Right lung (tissue), 5 donors: ENCODE results near the gene KRT15. TPM values are rescaled to one million over a fixed set of nuclear protein-coding genes. Genes with fewer than 3 reads are reported as not detected.
A peak's percentile ranks its signal among the peaks of the same experiment; 100 is the strongest.
"Not testable (repeated sequence)": the region's sequence is repeated elsewhere in the genome, so short reads cannot be mapped to it uniquely, and the experiment has no call there.

Experiments used
- DNase-seq, 2 donors: peaks; one replicate each; pipeline ENCODE4 v3.0.0-alpha.2; 2013
- polyA plus RNA-seq, 5 donors: library from polyadenylated mRNA; unstranded; fragments of 120-200 nt; gene quantifications; one replicate each; pipeline versions ENCODE4 v1.2.1 to v1.2.3, GENCODE V29; 2013; ENCODE audit warnings: inconsistent platforms in 1 of 5, low replicate concordance in 1 of 5; ENCODE audit not compliant: insufficient read length in 5 of 5, insufficient read depth in 1 of 5

Gene KRT15
- polyA plus RNA-seq, 5 donors = 1.0 to 2.8 (median 2.3) TPM

DNA sequence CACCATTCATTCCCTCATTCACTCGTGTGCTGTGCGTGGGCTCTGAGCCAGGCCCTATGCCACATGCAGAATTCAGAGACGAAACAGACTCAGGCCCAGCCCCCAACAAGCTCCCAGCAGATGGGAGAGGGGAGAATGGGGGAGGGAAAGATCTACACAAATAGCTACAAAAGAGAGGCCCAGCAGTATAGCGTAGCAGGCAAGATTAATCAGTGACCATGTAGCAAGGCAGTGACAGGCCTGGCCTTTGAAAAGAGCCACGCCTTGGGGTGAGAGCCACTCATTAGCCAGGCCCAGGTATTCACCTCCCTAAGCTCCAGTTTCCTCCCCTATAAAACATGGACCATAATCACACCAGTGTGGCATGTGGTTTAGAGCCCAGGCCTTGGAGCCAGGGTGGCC lies 25.8 kb upstream of the KRT15 start:
- DNase-seq = no peak

DNA sequence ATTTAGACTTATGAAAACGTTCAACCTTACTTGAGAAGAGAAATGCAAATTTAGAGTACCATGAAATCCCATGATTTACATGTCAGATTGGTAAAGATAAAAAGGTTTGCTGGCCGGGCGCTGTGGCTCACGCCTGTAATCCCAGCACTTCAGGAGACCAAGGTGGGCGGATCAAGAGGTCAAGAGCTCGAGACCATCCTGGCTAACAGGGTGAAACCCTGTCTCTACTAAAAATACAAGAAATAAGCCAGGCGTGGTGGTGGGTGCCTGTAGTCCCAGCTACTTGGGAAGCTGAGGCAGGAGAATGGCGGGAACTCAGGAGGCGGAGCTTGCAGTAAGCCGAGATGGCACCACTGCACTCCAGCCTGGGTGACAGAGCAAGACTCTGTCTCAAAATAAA lies 24.1 kb upstream of the KRT15 start:
- not testable (repeated sequence) for DNase-seq

DNA sequence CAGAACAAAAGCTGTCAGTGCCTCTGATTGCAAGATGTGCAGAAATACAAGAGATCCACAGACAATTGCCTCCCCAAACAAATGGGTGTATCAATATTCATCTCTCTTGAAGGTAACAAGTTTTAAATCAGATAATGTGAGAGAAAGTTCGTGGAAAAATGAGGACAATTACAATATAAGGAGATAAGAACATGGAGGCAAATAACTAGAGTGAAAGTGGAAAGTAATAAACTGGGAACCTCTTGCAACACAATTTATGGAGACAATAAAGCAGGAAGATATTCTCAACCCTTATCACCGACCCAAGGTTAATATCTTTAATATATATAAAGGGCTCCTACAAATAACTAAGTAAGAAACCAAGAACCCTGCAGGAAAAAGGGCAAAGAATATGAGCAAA lies 23.7 kb upstream of the KRT15 start:
- DNase-seq = no peak

DNA sequence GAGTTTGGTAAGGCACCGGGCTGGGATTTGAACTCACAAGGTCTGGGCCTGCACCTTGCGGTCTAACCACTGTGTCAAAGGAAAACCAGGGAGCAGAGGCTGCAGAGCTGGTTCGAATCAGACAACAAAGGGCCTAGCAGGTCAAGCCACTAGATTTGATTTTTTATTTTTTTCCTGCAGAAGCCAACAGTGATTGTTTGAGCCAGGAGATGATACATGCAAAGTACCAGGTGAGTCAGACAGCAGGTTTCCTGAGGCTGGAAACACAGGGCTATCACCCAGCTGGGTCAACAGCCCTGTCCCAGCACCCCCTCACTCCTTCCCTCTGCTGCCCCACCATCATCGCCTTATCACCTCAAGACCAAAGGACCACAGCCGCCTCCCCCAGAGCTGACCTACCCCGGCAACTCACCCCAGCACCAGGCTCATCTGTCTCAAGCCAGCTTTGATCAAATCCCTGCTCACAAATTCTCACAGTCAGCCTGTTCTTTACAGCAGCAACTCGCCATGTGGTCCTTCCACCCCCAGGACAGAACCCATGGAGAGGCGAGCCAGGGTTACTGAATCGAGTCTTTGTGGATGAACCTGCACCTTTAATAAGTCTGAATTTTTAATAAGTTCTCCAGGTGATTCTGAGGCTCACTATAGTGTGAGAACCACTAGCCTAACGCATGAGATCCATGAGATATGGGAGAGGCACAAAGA lies 22.4 kb upstream of the KRT15 start:
- no peak for DNase-seq

DNA sequence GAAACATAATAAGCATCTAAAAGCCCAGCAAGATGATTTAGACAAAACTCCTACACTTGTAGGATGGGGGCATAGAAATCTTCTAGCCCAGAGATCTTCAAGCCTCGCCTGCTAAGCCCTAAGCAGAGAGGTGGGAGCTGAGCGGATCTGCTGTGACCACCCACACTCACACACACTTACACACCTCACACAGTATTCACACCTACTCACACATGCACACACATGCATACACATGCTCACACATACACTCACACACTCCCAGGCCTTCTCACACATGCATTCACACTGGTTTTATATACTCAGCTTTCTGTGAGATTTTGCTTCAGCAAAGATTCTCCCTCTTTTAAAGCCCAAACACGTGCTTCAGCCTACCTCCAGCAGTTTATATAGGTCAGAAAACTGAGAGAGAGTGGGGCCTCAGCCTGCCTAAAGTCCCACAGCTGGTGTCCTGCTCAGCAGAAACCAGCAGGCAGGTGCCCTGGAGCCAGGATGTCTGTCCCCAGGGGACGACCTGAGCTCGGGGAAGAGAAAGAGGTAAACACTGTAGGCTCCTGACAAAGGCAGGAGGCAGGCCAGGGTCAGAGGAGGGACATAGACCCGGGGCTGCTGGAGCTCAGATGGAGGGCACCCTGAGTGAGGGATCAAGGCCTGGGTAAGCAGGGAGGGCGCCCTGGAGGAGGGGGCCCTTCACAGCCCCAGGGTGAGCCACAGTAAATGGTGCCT lies 21.4 kb upstream of the KRT15 start:
- DNase-seq = no peak

DNA sequence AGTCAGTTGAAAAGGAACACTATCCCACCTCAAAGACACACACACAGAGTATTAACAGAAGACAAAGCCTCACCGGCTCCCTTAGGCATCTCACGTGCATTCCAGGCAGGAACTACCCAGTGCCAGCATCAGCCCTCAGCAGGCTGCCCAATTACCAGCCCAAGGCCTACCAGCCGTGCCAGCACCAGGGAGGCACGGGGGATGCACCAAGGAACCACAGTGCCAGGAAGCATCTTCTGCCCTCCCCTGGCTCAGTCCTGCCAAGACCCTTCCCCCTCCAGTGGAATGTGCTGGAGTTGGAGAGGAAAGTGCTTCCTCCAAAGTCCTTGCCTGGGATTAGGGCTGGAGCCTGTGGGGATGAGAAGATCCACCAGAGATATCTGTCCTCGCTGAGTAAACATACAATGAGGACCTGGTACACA lies 20.4 kb upstream of the KRT15 start:
- DNase-seq = no peak

DNA sequence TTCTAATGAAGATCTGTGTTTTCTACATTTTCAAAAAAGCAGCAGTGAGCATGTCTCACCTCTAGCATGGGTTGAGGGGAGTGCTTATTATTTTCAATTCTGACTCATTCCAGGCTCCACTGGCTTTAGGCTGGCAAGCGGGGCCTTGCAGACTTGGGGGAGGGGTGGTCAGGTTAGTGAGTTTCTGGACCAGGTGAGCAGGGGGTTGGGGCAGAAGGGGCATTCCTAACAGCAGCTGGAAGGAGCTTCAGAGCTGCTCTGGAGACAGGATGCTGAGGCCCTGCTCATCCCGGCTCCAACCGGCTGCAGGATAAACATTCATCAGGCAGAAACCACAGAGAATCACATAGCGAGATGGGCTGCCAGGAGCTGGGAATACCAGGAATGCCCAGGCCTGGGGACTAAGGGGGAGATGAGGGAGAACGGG lies 19.9 kb upstream of the KRT15 start:
- DNase-seq = no peak

DNA sequence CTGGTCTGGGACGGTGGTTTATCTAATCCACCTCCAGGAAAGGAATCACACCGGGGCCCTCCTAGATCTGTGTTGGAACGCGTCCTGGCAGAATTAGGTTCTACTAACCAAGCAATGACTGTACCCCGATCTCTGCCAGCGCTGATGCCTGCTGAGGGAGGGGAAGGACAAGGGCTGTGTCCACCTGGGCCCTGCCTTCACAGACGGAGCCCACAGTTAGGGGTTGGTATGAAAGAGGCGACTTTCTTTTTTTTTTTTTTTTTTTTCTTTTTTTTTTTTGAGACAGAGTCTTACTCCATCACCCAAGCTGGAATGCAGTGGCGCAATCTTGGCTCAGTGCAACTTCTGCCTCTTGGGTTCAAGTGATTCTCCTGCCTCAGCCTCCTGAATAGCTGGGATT lies 19.3 kb upstream of the KRT15 start:
- no peak for DNase-seq

DNA sequence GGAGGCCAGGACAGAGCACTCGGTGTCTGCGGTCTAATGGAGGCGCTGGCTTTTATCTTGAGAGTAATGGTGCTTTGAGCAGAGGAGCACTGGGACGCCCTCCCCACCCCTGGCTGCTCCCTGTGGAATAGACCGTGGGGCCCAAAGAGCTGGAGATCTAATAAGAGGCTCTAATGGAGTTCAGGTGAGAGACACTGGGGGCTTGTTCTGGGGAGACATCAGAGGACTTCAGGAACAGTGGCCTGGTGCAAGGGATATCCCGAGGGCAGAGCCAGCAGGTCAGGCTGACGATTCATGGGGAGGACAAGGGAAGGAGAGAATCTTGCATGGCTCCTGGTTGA lies 18.9 kb upstream of the KRT15 start:
- no peak for DNase-seq

DNA sequence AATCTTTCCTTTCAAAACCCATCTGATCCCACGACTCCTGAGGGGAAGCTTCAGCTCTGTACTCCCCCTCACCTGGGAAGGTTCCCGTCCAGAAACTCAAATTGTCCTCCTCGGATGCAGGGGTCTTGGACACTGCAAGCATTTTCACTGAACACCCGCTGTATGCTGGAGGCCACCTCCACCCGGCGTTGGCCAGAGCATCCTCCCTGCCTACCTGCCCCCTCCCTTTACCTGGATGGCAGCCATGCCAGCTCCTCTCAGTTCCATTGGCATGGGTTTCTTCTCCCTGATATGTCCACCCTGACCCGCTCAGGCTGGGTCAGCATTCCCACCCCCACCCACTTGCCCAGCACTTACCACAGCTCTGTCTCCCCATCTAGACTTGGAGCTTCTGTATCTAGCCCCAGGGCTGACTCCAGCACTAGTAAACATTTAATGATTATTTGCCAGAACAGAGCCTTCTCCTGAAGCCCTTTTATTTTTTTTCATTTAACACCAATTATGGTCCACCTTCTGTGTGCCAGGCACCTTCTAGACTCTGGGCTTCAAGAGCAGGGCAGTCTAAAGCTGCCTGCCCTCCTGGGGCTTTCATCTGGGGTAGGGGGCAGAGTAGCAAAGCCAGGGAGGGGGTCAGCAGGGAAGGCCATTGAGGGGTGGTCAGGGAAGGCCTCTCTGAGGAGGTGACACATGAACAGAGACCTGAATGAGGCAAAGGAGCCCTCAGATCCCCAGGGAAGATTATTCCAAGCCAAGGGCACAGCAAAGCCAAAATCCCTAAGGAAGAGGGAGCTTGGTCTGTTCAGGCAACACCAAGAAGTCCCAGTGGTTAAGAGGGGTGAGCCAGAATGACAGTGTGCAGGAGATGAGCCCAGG lies 18.3 kb upstream of the KRT15 start:
- DNase-seq = no peak

DNA sequence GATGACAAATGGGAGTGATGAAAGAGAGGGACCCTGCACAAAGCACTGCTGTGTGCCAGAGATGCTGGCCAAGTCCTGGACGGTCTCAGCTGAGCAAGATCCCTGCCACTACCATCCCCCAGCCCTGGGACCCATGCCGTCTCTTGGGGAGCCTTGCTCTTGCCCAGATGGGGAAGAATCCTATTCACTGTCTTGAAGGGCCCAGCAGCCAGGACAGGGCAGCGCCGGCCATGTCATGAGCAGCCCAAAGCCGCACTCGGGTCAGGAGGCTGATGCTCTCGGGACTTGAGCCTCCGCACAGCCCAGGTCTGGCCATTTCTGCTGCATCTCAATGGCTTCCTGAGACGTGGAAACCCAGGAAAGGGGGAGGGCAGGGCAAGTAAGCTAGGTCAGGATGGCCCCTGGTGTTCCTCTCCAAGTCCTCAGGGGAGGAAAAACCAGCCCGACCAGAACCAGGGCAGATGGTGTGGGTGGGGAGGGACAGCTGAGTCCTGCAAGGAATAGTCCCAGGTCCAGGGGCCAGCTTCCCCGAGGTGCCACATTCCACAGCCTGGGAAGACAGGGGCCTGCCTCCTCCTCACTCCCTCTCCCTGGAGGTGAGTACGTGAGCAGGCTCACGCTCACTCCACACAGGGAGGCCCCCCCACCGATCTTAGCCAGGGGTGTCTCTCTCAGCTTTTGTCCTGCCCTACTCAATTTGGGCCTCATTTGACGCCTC lies 17.2 kb upstream of the KRT15 start:
- peak in 1 of 2 donors; percentile 38 for DNase-seq

DNA sequence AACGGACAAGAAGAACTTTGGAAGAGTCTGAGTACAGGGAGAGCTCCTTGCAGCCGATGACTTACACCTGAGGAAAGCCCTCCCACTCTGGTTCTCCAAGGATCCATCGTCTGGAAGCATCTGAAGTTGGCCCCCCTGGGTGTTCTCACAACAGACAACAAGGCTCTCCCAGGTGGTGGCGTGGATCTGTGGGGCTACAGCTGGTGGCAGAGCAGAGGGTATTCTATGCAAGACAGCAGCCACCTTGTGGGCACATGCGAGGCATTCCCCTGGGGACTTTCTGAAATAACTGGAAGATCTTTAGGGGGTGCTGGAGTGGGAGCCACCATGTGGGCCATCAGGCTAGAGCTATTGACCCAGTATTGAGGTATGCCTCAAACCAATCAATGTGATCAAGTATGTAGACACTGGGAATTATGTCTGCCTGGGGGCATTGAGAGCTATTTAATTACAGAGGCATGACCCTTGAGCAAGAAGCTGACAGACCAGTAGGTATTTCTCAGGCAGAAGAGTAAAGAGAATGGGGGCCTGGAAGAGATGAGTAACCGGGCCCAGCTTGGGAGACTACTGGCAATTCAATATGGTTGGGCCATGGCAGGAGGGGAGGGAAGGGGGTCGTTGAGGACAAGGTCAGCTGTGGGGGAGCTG lies 16.3 kb upstream of the KRT15 start:
- no peak for DNase-seq

DNA sequence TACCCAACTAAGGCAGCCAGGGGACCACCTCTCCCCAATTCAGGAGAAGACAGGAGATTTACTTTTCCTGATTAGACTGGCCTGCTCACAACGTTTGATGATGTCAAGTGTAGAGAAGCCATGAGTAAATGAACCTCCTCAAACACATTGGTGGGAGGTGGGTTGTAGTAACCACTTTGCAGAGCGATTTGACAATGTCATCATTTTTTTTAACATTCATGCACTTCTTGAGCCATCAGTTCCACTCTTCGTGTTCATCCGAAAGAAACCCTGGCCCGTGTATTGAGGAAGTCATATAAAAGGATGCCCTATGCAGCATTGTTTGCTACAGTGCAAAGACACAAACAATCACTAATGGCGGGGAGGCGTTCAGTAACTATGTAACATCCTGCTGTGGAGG lies 14.9 kb upstream of the KRT15 start:
- DNase-seq = no peak

DNA sequence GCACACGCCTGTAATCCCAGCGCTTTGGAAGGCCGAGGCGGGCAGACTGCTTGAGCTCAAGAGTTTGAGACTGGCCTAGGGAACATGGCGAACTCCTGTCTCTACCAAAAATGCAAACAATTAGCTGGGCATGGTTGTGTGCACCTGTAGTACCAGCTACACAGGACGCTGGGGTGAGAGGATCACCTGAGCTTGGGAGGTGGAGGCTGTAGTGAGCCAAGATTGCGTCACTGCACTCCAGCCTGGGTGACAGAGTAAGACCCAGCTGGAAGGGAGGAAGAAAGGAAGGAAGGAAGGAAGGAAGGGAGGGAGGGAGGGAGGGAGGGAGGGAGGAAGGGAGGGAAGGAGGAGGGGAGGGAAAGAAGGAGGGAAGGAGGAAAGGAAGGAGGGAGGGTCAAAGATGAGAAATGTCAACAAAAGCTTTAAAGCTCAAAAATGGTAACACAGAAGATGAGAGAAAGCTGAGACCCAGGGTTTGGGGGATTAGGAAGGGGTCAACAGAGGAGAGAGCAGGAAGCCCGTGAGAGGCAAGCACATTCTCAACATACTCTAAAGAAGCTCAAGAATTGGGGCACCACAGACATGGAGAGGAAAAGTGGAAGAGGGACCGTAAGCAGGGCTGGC lies 14.4 kb upstream of the KRT15 start:
- DNase-seq = no peak

DNA sequence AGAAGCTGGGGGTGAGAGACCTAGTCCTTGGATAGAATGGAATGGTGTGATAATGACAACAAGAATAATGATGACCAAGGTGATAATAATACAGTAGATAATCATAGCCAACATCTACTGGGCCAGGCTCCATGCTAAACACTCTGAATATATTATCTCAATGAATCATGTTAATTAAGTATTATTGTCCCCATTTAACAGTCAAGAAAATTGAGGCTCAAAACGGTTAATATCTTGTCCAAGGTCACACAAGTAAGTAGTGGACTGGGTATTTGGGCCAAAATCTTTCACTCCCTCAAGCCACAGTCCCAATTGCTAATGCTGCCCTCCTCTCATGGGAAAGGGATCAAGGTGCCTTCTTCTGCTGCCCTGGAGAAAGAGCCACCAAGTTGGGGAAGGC lies 13.3 kb upstream of the KRT15 start:
- DNase-seq = no peak

DNA sequence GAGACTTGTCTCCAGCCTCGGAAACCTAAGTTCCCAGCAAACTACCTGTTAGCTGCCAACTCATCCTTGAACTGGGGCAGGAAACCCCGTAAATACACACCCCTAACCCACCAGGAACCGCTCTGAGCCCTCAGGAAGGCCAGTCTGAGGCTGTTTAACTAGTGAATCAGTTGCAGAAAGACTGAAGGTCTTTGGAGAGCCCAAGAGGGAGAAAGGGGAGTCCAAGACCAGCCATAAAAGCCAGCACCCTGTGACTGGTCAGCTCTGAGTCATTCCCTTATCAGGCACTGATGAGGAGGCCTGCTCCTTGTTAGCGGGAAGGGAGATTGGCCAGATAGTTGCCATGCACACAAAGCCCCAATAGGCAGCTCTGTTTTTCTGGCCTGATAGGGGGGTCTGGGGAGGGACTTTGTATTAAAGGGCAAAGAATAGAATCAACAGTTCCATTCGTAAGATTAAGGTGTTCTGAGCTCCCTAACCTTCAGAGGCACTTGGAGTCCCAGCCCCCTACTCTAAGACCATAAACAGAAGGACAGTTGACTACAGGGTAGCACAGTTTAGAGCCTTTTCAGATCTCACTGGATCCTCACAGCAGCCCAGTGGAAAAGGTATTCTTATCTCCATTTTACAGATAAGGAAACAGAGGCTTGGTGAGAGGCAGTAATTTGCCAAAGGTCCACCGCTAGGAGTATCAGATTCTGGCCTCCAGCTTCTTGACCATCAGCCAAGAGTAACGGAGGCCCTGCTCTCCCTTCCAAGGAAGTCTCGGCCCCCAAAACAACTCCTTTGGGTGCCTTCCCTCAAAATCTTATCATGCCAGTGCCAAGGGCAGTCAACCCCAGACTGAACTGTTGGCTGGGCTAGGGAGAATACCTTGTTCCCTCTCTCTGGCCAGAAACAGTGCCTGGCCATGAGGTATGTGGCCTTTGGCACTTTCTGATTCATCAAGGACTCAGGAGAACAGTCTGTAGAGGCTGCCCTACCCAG lies 11.7 kb upstream of the KRT15 start:
- no peak for DNase-seq

DNA sequence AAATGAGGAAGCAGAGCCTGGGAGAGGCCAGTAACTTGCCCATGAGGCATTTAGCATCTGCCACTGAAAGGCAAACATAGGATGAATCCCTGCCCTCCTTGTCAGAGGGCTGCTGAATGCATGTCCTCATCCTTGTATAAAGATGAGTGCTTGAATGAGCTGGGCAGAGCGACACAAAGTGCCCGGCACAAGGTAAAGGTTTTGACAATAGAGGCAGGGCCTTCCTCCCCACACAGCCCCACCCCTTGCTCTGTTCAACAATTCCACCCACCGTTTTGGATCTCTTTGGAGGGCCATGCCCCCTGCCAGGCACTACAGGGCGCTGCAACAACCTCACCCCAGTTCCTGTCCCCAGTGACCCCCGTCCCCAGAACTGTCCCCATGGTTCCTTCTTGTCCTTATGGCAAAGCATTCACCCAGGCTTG lies 10.8 kb upstream of the KRT15 start:
- DNase-seq = no peak

DNA sequence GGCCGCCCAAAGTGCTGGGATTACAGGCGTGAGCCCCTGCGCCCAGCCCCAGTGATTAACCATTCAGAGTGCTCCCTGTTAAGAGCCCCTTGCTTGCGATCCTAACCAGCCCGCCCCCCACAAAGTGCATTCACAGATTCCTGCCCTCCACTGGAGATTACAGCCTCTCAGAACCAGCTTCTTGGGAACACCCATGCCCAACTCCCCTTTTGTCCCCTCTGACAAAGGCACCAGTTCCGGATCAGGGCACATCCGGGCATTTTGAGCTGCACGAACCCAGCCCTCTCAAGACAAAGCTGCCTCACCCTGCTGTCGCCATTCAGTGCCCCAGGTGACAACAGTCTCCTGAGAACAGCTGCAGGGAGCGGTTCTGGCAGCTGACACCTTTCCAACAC lies 10.3 kb upstream of the KRT15 start:
- DNase-seq = no peak
